Measurements from ENCODE around the gene NRP2.

DNA sequence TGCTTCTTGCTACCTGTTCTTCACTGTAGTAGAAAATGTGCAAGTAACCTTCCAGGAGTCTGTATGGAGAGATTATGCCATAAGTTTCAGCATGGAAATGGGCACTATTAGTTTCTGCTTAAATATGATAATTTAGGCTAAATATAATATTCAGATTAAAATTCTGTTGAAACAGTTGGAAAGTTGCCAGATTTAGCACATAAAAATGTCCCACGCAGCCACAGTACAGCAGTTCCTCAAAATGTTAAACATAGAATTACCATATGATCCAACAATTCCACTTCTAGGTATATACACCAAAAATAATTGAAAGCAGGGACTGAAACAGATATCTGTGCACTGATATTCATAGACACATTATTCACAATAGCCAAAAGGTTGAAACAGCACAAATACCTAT, 121.2 kb downstream of the NRP2 start:
- TF ChIP-seq OSR1 (CRISPR knock-in tag; IDR thresholded peaks at IDR 0.05) = no peak
- TF ChIP-seq TCF4 (CRISPR knock-in tag; IDR thresholded peaks at IDR 0.05; ENCODE audit: borderline replicate concordance) = no peak
- TF ChIP-seq ESRRG (CRISPR knock-in tag; IDR thresholded peaks at IDR 0.05) = no peak
